NCI-H1105 treated with DMSO at 0.1 percent for 48 hours (cell line): ENCODE results near the gene DHCR24.

Source experiments
- DNase-seq: peaks from one replicate; lab custom pipeline; 2025; lab: John Stamatoyannopoulos, UW

The DHCR24 gene

GRCh38 chr1:54865238-54866073, 21.5 kb downstream of the DHCR24 start:
- no peak for DNase-seq

- DNase-seq: no peak
Measured at GRCh38 chr1:54864460-54865208, 22.4 kb downstream of the DHCR24 start.

- no peak for DNase-seq
Measured at GRCh38 chr1:54863267-54863665, 23.7 kb downstream of the DHCR24 start.

- DNase-seq: no peak
Measured at GRCh38 chr1:54861070-54861761, 25.8 kb downstream of the DHCR24 start.

DNA sequence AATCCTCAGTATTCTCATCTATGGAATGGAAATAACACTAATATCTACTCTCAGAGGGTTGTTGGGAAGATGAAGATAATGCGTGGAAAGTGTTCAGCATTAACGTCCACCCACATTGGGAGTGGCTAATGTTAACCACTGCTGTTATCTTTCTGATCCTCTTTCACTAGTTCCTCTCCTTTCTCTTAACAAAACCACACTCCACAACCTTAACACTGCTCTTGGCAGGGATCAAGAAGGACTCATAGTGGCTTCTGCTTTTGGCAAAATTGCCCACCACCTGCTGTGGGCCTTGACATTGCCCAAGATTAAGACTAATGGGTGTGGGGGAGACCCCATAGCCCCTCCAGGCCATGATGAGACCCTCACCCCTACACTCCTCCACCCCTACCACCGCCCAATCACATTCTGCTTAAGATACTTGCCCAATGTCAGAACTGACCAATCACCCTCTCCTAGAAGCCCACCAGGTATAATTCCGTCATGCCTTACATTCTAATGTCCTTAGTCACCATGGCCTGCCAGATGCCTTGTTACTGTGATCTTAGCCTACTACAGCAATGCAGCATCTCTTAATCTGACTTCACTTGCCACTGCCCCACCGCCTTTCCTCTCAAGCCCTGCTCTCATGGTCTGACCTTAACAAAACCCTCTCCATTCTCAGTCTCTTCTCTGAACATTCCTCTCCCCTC, 27.1 kb downstream of the DHCR24 start:
- DNase-seq: no peak

- no peak for DNase-seq
Measured at GRCh38 chr1:54857746-54858561, 29.0 kb downstream of the DHCR24 start.

GRCh38 chr1:54857141-54857540, 29.9 kb downstream of the DHCR24 start:
- DNase-seq: no peak

DNA sequence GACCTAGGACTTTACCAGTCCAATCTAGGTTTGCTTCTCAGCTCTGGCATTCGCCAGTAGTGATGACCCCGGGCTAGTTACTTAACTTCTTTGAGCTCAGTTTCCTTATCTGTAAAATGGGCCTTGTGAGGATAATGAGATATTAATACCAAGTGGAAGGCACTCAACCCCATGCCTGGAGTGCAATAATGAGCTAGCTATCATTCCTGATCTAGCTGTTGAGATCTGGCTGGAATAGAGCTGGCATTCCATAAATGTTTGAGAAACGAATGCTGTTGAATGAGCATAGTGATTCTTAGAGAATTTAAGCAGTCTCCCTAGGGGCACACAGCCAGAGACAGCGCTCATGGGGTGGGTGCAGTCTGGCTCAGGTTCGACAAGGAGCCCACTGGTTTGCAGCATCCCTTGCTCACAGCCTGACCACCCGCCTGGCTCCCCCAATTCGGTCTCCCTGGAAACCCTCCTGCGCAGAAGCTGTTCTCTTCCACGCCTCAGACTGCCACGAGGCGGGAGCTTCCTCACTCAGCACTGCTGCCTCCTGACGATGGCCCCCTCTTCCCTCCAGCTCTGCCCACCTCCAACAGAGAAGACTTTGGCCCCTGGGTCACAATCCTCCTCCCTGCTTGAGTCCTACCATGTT, 32.5 kb downstream of the DHCR24 start:
- DNase-seq: no peak

- no peak for DNase-seq
Measured at GRCh38 chr1:54853793-54854370, 33.1 kb downstream of the DHCR24 start.

GRCh38 chr1:54853096-54853792, 33.8 kb downstream of the DHCR24 start:
- DNase-seq: no peak

- DNase-seq: no peak
Measured at GRCh38 chr1:54851936-54852524, 35.0 kb downstream of the DHCR24 start.

GRCh38 chr1:54851406-54851805, 35.6 kb downstream of the DHCR24 start:
- DNase-seq: no peak

GRCh38 chr1:54850737-54851136, 36.3 kb downstream of the DHCR24 start:
- no peak for DNase-seq

- no peak for DNase-seq
Measured at GRCh38 chr1:54850069-54850730, 36.8 kb downstream of the DHCR24 start.

- no peak for DNase-seq
Measured at GRCh38 chr1:54849219-54850068, 37.6 kb downstream of the DHCR24 start.

DNA sequence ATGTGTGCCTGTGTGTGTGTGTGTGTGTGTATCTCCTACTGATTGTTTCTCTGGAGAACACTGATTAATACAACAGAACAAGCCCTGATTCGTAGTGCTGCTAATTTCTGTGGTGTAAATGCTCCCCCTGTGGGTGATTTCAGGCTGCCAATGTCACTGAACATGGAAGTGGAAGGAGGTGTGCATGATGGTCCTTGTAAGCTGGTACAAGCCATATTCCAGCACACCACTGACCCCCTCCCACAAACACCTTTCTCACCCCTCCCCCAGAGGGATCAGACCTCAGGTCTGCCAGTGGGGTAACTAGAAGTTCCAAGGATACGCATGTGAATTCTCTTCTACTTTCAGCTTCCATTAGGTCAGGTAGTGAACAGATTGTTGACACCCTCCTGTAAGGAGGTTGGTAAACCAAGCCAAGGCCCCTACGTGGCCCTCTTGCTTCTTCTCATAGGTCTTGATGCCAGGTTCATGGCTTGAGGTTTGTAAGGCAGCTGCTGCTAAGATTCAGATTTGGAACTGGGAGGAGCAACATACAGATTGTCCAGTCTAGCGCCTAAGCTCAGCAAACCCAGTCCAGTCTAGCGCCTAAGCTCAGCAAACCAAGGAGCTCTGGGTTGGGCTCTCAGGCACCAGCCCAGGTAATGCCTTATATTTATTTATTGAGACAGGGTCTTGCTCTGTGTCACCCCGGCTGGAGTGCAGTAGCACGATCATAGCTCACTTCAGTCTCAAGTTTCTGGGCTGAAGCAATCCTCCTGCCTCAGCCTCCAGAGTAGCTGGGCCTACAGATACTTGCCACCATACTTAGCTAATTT, 38.7 kb downstream of the DHCR24 start:
- no peak for DNase-seq

GRCh38 chr1:54846716-54847284, 40.2 kb downstream of the DHCR24 start:
- DNase-seq: no peak
